GM21576 (cell line): Measurements from ENCODE around the gene PODN.

ENCODE experiments used
- ATAC-seq: cut with Tn5 transposase; IDR thresholded peaks from one replicate; pipeline ENCODE4 v1.9.1; 2021; ENCODE audit warnings: mild to moderate bottlenecking, moderate library complexity; ENCODE audit not compliant: unreplicated experiment

Gene PODN

GRCh38 chr1:53112861-53113260 lies 50.8 kb downstream of the PODN start:
- ATAC-seq, result no peak

- ATAC-seq, result no peak
Measured at GRCh38 chr1:53114090-53114489, 52.1 kb downstream of the PODN start.

- ATAC-seq, result no peak
Measured at GRCh38 chr1:53114581-53115400, 52.8 kb downstream of the PODN start.

DNA sequence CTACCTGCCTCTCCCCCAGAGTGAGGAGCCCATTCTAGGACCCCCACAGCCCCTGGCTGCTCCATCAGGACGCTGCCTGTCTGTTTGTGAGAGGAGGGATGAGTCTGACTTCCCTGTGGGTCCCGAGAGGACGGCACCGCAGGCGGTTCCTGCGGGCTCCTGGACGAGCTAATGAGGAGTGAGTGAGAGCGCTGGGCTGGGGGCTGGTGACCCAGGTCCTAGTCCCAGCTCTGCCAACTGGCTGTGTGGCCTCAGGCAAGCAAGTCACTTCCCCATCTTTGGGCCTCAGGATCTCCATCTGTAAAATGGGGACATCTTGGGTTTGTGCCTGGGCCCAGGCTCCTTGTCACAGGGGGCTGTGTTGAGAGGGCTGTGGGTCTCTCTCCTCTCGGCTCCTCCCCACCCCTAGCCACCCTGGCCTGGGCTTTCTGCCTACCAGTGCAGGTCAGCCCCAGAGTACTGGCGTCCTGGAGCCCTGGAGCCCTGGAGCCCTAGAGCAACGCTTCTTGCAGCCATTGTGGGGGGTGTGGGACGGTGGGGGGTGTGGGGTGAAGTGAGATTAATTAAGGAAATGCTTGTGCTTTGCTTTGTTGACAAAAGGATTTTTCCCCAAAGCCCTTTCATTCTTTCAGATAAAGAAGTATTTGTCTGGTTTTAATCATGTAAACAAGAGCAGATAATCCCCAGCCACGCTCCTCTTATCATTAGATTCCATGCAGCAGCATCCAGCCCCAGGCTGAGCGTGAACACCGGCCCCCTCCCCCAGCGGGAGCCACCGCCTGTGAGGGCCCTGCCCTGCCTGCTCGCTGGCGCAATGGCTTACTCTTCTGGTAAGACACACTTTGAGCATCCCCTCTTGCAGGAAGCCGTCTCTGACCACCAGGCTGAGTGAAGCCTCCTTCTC lies 53.6 kb downstream of the PODN start:
- ATAC-seq, result no peak

GRCh38 chr1:53116307-53116810 lies 54.3 kb downstream of the PODN start:
- ATAC-seq, result no peak

- ATAC-seq, result no peak
Measured at GRCh38 chr1:53116933-53117600, 55.1 kb downstream of the PODN start.

DNA sequence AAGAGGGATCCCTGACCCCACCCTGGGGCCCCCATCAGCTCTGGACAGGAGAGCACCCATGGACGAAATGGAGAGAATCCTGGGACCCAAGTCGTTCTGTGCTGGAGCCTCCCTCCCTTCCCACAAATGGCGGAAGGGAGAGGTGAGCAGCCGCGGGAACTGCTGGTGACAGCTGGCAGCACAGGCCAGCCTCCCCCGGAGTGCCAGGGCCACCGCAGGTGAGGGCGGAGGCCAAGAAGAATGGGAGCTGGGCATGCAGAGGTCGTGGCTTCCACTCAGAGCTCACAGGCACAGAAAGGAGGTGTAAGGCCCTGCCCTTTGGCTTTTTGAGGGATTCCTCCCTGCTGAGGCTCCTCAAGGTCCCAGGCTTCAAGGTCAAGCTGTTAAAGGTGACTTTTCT lies 55.8 kb downstream of the PODN start:
- no peak for ATAC-seq

- ATAC-seq, result no peak
Measured at GRCh38 chr1:53120659-53121058, 58.6 kb downstream of the PODN start.

DNA sequence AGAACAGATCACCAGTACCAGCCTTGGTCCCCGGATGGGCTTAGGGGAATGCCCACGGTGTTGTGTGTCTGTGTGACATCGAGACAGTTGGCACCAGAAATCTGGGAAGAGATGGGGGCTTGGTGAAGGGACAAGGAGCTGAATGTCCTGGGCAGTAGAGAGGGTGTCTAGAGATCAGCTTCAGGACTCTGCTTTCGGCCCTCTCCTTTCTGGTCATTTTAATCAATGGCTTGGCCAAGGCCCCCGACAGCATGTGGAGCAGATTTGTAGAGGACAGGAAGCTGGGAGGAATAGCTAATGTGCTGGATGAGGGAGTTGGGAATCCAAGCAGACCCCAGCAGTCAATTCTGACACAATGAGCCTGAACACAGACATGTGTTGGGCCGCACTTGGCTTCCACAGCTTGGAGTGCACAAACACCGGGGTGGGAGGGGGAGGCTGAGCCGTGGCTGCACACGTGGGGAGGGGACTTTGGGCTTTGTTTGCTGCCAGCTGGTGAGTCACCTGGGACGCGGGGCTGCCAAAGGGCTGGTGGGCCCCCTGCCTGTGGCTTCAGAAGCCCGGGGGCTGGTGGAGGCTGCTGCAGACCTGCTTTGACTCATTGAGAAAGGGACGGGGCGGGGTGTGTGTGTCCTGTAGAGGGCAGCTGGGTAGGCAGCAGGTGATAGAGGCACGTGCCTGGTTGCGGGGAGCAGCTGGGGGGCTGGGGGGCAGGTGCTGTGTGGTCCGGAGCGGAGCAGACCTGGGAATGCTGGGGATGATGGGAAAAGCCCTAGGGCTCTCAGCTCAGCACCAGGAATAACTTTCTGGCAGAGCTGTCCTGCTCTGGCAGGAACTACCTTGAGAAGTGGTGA lies 59.5 kb downstream of the PODN start:
- no peak for ATAC-seq

DNA sequence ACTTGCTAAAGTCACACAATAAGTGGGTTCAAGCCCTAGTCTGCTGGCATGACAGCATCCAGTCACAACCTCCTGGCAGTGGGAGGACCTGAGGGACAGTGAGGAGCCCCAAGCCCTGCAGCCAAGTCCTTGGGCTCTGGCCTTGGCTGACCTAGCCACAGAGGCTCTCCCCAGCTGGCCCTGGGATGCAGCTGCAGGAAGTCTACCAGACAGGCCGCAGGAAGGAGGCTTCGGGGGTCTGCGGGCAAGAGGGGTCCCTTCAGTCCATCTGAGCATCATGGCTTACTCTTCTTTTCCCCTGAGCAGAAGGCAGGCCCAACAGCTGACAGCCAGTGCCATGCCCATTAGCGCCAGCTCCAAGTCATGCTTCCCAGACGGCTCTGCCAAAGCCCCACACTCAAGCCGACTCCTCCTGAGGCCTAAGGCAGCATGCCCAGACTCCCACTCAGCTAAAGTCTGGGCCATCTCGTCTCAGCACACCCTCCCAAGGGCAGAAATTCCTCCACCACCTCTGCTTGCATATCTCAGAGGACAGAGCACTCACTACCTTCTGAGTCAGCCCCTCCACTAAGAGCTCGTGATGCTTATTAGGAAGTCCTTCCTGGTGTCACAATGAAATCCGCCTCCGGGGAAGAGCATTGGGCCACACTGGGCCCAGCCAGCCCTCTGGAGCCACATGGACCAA lies 60.3 kb downstream of the PODN start:
- no peak for ATAC-seq

DNA sequence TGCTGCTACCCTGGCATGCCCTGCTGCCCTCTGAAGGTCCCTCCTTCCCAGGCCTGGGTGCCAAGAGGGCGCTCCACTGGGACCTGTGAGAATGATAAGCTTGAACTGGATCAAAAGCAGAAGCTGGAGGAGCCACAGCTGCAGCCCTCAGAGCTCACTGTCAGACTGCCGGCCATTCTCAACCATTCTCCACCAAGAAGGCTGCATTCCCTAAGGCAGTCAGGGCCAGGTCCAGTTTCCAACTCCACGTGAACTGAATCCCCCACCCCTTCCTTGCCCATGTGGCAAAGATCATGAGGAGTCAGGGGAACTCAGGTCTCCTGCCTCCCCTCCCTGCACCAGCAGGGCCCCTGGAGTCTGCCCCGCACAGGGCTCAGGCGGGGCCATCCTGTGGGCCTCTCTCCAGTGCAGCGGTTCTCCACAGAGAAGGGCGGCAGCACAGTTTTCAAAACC lies 61.0 kb downstream of the PODN start:
- no peak for ATAC-seq

DNA sequence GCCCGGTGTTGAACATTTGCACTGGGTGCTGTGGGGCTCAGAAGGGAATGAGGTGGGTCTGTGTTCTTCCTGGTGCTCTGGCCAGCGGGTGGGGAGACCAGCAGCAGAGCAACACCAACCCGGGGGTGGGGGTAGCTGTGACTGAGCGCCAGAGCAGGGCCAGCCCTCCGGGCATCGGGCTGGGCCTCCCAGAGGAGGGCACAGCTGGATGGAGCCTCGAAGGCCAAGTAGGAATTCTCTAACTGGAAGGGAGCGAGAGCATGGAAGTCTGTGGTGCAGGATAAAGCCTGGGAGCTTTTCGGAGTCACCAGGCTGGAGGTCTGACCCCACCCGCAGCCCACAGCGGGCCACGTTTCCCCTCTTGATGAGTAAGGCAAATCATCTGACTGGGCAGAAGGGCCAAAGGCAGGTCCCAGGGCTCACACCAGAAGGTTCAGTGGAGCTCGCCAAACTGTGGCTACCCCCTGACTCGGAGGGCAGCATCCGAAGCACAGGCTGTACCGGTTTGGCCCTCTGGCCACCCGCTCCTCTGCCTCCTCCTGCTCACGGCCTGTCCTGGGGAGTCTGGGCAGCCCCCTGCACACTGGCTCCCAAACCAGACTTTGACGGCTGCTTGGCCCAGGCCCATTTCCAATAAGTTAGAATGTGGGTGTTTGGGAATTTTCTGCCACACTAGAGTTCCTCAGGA lies 61.6 kb downstream of the PODN start:
- no peak for ATAC-seq

DNA sequence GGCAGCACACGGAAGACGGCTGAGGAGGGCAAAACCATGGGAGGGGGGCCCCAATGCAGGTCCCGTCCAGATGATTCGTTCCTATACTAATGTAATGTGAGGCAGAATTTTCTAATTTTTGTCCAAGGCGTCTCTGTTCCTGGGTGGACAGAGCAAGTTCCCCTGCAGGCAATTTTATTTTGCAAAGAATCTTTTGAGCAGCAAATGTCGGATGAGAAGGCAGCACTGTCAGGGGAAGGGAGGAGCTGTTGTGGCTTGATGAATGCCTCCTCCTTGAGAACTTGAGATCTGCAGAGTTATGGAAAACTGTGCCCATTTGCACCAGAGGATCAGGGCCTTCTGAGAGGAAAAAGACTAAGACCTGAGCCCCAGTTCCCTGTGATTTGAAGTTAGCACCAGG lies 63.1 kb downstream of the PODN start:
- ATAC-seq, result no peak

DNA sequence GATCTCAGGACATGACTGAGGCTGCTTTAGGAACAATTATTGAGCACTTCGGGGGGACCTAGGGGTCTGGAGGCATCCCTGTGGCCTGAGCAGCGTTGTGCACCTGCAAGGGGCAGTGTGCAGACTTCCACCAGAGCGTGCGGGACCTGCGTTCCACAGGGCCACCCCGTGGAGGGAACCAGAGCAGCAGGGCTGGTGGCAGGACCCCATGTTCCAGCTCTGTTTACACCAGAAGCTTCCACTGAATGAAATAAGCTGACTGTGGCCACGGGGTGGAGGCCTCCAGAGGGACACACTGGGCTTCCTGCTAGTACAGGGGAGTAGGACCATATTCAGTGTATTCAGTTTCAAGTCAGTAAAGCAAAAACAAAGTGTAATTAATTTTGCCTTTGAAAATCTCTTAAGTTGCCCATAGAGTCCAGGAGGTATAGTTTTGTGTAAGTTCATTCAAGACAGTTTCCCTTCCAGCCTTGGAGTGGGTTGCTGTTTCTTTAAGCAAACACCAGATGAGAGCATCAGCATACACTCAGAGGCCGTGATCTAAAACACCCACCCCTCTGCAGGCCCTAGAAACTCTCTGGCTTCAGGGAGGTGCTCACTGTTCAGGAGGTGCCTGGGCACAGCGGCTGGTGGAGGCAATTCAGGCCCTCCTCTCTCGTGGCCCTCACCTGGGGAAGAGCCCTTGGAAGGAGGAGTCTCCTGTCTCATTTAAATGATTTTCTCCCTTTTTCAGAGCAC lies 63.8 kb downstream of the PODN start:
- no peak for ATAC-seq

GRCh38 chr1:53126495-53126894 lies 64.5 kb downstream of the PODN start:
- ATAC-seq, result no peak

DNA sequence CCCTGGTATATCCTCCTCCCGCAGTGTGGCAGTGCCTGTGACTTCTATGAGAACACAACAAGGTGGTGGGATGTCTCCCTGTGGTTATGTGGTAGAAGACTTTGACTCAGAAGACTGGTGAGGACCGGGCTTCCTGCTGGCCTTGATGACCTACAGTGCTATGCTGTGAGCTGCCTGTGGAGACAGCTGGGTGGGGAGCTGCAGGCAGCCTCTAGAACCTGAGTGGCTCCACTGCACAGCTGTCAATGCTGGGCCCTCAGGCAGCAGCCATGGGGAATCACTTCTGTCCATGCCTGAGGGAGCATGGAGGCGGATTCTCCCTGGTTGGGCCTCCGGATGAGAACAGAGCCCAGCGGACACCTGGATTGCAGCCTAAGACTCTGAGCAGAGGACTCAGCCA lies 65.5 kb downstream of the PODN start:
- ATAC-seq, result no peak

- no peak for ATAC-seq
Measured at GRCh38 chr1:53128401-53128800, 66.4 kb downstream of the PODN start.

DNA sequence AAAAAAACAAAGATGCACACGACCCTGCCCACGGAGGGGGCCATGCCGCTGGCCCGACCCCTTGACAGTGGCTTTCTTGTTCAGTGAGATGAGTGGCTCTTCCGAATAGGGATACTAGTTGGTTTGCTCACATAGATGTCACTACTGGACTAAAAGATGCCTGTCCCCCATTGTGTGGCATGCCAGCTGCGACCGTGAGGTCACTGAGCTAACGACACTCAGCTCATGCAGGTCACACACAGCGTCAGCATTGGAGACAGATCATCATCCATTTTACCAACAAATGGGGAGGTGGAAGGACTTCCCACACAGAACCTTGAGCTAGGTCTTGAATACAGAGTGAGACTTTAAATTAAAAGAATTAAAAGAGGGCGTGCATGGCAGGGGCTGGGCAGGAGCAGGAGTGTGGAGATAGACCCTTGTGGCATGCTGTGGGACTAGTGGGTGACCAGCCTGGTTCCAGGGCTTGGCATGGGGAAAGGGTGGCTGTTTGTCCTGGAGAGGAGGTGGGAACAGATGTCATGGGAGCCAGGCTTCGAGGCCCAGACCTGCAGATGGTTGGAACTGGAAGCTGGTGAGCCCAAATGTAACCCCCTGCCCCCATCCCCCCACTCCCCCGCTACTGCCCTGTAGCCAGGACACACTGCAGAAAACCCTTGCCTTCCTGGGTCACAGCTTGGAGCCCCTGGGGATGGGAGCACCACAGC lies 68.0 kb downstream of the PODN start:
- ATAC-seq, result no peak
